Pulmonary artery endothelial cell (primary cell): ENCODE measurements around the gene STK36. TPM values are rescaled to one million over a fixed set of nuclear protein-coding genes. Genes with fewer than 3 reads are reported as not detected.

Experiments used
- DNase-seq: peaks from one replicate; pipeline ENCODE4 v3.0.0-alpha.2; 2011; ENCODE audit warnings: low read depth, low spot score
- total RNA-seq: library from RNA; depleted of rRNA; stranded (reverse); fragments of >200 nt; gene quantifications from 2 replicates; pipeline ENCODE4 v1.2.3, GENCODE V29; 2014

Gene STK36
- 11.5 and 15.8 TPM in 2 replicates for total RNA-seq

GRCh38 chr2:218671654-218672566 is at the start of gene STK36, which contains the start of gene RNF25:
Gene STK36 (plus strand): TSS chr2:218672086. CDS start chr2:218672830, 744 bp downstream.
Gene RNF25 (minus strand): TSS chr2:218672002. CDS start chr2:218671970, 32 bp downstream.
- DNase-seq: peak; percentile 49

- no peak for DNase-seq
Measured at GRCh38 chr2:218622606-218623365, 49.1 kb upstream of the STK36 start.

DNA sequence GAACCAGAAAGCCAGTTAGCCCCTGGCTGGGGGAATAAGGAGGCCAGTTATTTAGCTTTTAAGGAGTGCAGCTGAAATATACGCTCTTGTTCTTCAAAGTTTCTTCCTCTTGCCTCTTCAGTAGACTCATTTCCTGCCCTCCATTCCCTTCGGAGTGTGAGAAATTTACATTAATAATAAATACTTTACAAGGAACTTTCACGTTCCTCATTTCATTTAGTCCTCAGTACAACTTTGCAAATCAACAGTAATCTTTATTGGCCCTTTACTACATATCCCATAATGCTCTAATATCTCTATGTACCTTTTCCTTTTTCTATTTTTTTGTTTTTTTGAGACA is 48.5 kb upstream of the STK36 start:
- no peak for DNase-seq

DNA sequence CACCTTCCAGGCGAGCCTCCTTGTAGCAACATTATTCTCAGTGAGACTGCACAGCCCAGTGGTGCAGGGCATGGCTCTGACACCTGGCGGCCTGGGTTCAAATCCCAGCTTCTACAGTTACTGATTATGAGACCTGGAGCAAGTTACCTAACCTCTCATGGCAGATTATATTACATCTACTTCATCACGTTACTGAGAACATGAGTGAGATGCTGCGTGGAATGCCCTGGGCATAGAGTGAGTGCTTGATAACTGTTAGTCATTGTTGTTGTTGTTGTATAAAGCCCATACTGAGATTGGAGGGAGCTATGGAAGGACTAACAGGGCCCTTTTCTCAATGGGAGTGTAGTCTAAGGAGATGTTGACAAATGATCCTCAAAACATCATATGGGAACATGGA is 45.5 kb upstream of the STK36 start:
- DNase-seq: no peak

DNA sequence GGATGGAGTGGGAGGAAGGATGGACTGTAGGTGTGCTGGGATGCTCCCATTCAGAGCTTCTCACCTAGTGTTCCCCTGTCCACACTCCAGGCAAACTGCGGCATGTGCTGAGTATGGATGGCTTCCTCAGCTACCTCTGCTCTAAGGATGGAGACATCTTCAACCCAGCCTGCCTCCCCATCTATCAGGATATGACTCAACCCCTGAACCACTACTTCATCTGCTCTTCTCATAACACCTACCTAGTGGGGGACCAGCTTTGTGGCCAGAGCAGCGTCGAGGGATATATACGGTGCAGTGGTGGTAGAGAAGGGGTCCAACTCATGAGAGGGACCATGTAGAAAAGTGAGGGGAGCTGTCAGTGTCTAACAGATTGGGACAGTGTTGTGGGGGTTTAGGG is 43.9 kb upstream of the STK36 start:
- no peak for DNase-seq

- peak; percentile 88 for DNase-seq
Measured at GRCh38 chr2:218631837-218632236, 40.0 kb upstream of the STK36 start.

- no peak for DNase-seq
Measured at GRCh38 chr2:218635719-218636118, 36.2 kb upstream of the STK36 start.

DNA sequence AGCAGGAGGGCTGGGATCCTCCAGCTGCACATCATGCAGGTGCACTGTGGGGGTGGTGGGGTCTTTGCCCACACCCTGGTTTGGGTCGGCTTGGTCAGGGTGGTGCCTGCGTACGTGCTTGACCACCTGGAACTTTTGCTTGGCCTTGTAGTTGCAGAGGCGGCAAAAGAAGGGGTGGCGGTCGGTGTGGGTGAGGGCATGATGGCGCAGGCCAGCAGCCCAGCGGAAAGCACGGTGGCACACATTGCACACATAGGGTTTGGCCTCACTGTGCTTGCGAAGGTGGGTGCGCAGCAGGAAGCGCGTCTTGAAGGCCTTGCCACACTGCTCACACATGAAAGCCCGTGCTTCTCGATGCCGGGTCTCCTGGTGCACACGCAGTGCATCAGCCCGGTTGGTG is 33.5 kb upstream of the STK36 start:
- DNase-seq: no peak

- DNase-seq: no peak
Measured at GRCh38 chr2:218642121-218642656, 29.7 kb upstream of the STK36 start.

GRCh38 chr2:218642786-218643185 is 29.1 kb upstream of the STK36 start:
- no peak for DNase-seq

GRCh38 chr2:218643751-218644310 is 28.1 kb upstream of the STK36 start:
- DNase-seq: no peak

- no peak for DNase-seq
Measured at GRCh38 chr2:218644721-218645120, 27.2 kb upstream of the STK36 start.

- peak; percentile 45 for DNase-seq
Measured at GRCh38 chr2:218645126-218645525, 26.8 kb upstream of the STK36 start.

- peak; percentile 37 for DNase-seq
Measured at GRCh38 chr2:218648088-218648786, 23.6 kb upstream of the STK36 start.

DNA sequence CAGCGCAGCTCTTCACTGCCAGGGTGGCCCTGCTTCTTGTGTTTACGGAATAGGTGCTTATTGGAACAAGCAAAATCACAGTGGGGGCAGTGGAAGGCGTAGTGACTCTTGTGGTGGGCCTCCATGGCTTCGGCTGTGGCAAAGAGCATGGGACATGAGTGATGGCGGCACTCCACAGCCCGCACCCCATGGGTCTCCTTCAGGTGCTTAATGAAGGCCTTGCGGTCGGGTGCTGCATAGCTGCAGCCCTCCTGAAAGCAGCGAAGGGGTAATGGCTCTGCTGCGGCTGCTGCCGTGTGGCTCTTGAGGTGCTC is 23.1 kb upstream of the STK36 start:
- no peak for DNase-seq

- no peak for DNase-seq
Measured at GRCh38 chr2:218655751-218656150, 16.1 kb upstream of the STK36 start.

GRCh38 chr2:218658671-218659257 is 13.1 kb upstream of the STK36 start:
- DNase-seq: no peak

GRCh38 chr2:218659258-218659987 is 12.5 kb upstream of the STK36 start, which contains the start of the genes BCS1L and ZNF142:
Gene BCS1L (plus strand): TSS chr2:218659683. CDS start chr2:218660988, 1,305 bp downstream.
Gene ZNF142 (minus strand): TSS chr2:218659623. CDS start chr2:218656429, 3,194 bp downstream.
- peak; percentile 58 for DNase-seq

DNA sequence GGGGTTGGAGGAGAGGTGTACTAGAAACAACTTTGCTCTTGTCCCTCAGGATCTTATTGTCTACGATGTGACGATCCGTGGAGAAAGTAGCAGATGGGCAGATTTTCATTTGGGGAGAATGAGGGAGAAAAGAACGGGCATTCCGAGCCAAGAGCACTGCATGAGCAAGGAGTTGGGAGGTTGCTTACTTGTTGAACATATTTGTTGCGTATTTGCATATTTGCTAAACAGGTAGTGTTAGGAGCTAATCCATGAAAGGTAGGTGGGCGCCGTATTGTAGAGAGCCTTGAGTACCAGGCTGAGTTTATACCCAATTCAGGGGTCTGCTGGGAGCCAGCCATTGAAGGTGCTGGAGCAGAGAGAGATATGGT is 11.9 kb upstream of the STK36 start:
- DNase-seq: no peak

GRCh38 chr2:218662377-218662776 is 9.5 kb upstream of the STK36 start:
- no peak for DNase-seq
